HFFc6 (cell line): Measurements from ENCODE around the gene BRD3. TPM values are rescaled to one million over a fixed set of nuclear protein-coding genes. Genes with fewer than 3 reads are reported as not detected.

Experiments used
- DNase-seq: peaks from one replicate; pipeline ENCODE4 v3.0.0-alpha.2; 2018
- H3K27ac Mint-ChIP-seq: 2 replicates; pipeline ENCODE4 v1.8.0; 2020; ENCODE audit warnings: mild to moderate bottlenecking, mixed read lengths
- H3K27me3 Mint-ChIP-seq: 2 replicates; pipeline ENCODE4 v1.8.0; 2021; ENCODE audit warnings: mild to moderate bottlenecking, moderate library complexity, mixed read lengths; ENCODE audit not compliant: insufficient read depth
- H3K36me3 Mint-ChIP-seq: 2 replicates; pipeline ENCODE4 v1.8.0; 2021; ENCODE audit warnings: low read depth, mixed read lengths
- H3K4me1 Mint-ChIP-seq: 2 replicates; pipeline ENCODE4 v1.8.0; 2020; ENCODE audit warnings: low read depth, mixed read lengths
- H3K4me3 Mint-ChIP-seq: 2 replicates; pipeline ENCODE4 v1.8.0; 2020; ENCODE audit warnings: mild to moderate bottlenecking, moderate library complexity, mixed read lengths
- H3K9me3 Mint-ChIP-seq: 2 replicates; pipeline ENCODE4 v1.8.0; 2020; ENCODE audit warnings: mild to moderate bottlenecking, mixed read lengths
- CTCF ChIP-seq: fragments of 200-600 bp; sonication (generic); IDR thresholded peaks from 2 replicates; pipeline ENCODE4 v1.5.0; 2021; ENCODE audit warnings: antibody characterized with exemption, mild to moderate bottlenecking
- total RNA-seq, 6 experiments: library from RNA; stranded (reverse); fragmentation: NEBNext Ultra II Directional; extraction: Animal tissue kit (Norgen Biotek cat#: 25700); gene quantifications; 2 replicates in 1 of 6; 3 replicates in 5 of 6; pipeline ENCODE4 v1.2.3, GENCODE V29; 2021

The BRD3 gene
- total RNA-seq, 6 experiments from 2014 or later = 17.1 to 20.9 (median 18.6) TPM

GRCh38 chr9:134024828-134025605 lies 42.8 kb downstream of the BRD3 start, which contains the start of gene BRD3OS:
Gene BRD3OS (plus strand): TSS chr9:134025481. CDS start chr9:134026748, 1,267 bp downstream.
- peak; percentile 98 for DNase-seq
- Mint-ChIP-seq H3K9me3 (no peaks in the 10 kb centered on the region), H3K27ac (peak within 1 kb of the TSS; percentile 61), H3K4me3 (peak within 1 kb of the TSS; percentile 84), H3K4me1 (peaks cover 18% of the 10 kb centered on the region), H3K36me3 (peaks cover 12% of the 10 kb centered on the region), H3K27me3 (no peaks in the 10 kb centered on the region)
- TF ChIP-seq CTCF = no peak

GRCh38 chr9:134024214-134024792 lies 43.5 kb downstream of the BRD3 start:
- peak overlapping the region; percentile 27; the same call in 1 of the 2 replicates for H3K27ac Mint-ChIP-seq
- no peak for TF ChIP-seq CTCF

GRCh38 chr9:134014946-134015345 lies 52.9 kb downstream of the BRD3 start:
- TF ChIP-seq CTCF = no peak
- Mint-ChIP-seq H3K27me3 (peaks cover 2% of the 10 kb centered on the region; the same call in 1 of the 2 replicates), H3K27ac (no peak overlapping the region), H3K36me3 (peaks cover 13% of the 10 kb centered on the region; the same call in 1 of the 2 replicates), H3K4me3 (no peak overlapping the region), H3K4me1 (no peaks in the 10 kb centered on the region), H3K9me3 (peaks cover 19% of the 10 kb centered on the region)
- no peak for DNase-seq

More at GRCh38 chr9:134024214-134024792, 43.5 kb downstream of the BRD3 start:
- H3K4me3 Mint-ChIP-seq = peak overlapping the region; percentile 84
- no peak for DNase-seq
- no peaks in the 10 kb centered on the region for H3K9me3 Mint-ChIP-seq
- H3K36me3 Mint-ChIP-seq = peaks cover 12% of the 10 kb centered on the region
- H3K27me3 Mint-ChIP-seq = no peaks in the 10 kb centered on the region
- peaks cover 18% of the 10 kb centered on the region for H3K4me1 Mint-ChIP-seq

- DNase-seq = no peak
- H3K36me3 Mint-ChIP-seq = peaks cover 13% of the 10 kb centered on the region; the same call in 1 of the 2 replicates
- no peak for TF ChIP-seq CTCF
- H3K27ac Mint-ChIP-seq = no peak overlapping the region
- H3K27me3 Mint-ChIP-seq = peaks cover 20% of the 10 kb centered on the region
- peaks cover 19% of the 10 kb centered on the region for H3K9me3 Mint-ChIP-seq
- H3K4me3 Mint-ChIP-seq = no peak overlapping the region
- no peaks in the 10 kb centered on the region for H3K4me1 Mint-ChIP-seq
These were observed 56.4 kb downstream of the BRD3 start for GRCh38 chr9:134011401-134011800.

- Mint-ChIP-seq H3K4me1 (no peaks in the 10 kb centered on the region), H3K27ac (no peak overlapping the region), H3K9me3 (peaks cover 19% of the 10 kb centered on the region), H3K4me3 (no peak overlapping the region), H3K27me3 (peaks cover 20% of the 10 kb centered on the region), H3K36me3 (peaks cover 13% of the 10 kb centered on the region; the same call in 1 of the 2 replicates)
- TF ChIP-seq CTCF = no peak
- no peak for DNase-seq
These were observed 57.3 kb downstream of the BRD3 start for GRCh38 chr9:134010310-134011173.
